ENCODE measurements around the gene GNG13.

DNA sequence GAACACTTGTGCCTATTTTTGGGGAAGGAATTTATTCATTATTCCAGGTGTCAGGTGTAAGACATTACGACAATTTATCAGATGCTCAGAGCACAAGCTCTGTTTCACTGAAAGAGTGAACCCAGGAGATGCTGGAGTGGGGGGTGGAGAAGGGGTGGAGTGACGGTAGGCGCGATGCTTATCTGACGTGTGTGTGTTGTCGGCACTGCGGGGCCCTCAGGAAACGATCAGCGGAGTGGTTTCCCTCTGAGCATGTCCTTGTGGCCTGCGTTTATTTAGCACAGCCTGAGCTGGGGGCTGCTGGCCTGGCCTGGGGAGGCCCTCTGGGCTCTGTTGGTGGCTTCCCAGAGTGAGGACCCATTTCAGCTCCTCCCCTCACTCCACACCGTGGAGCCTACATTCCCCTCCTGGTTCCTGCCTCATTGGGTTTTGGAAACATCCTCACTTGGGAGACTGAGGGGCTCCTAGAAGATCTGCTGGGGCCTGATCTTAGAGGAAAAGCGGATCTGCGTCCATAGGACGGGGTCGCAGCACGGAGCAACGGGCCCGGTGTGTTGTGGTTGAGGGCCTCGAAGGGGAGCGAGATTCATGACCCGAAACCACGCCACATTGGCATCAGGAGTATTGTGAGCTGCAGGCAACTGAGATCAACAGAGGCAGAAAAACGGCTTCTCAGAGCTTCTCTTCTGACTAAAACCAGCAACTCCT, 19.0 kb upstream of the GNG13 start:
- TF ChIP-seq, protein P1, sequence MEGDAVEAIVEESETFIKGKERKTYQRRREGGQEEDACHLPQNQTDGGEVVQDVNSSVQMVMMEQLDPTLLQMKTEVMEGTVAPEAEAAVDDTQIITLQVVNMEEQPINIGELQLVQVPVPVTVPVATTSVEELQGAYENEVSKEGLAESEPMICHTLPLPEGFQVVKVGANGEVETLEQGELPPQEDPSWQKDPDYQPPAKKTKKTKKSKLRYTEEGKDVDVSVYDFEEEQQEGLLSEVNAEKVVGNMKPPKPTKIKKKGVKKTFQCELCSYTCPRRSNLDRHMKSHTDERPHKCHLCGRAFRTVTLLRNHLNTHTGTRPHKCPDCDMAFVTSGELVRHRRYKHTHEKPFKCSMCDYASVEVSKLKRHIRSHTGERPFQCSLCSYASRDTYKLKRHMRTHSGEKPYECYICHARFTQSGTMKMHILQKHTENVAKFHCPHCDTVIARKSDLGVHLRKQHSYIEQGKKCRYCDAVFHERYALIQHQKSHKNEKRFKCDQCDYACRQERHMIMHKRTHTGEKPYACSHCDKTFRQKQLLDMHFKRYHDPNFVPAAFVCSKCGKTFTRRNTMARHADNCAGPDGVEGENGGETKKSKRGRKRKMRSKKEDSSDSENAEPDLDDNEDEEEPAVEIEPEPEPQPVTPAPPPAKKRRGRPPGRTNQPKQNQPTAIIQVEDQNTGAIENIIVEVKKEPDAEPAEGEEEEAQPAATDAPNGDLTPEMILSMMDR (IDR thresholded peaks at IDR 0.05; ENCODE audit: insufficient read depth, low read length): no peak
- no peak for TF ChIP-seq POLR2AphosphoS5 (IDR thresholded peaks at IDR 0.05; ENCODE audit: low read depth)

Measured in HL-60 (cell line).